ENCODE measurements around the gene TEX13D.

TEX13D gene

DNA sequence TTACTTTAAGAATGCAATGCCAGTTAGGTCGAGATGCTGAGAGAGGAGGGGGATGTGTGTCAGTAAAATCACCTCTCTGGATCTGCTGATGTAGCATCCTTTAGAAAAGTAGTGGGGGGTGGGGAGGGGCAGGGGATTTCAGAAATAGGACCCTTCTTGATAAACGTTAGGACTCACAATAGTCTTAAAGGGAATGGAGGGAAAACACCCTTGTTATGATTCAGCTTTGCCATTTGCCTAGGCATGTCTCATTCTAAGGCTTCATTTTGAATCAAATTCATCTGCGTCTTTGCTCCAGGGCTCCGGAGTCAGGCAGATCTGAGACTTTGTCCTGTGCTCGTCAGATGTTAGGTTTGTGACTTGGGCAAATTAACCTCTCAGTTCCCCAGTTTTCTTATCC, 14.8 kb downstream of the TEX13D start:
- in situ Hi-C loops (cut with HindIII; ENCODE audit: low sequenced_read_pairs), result no loop called here

- in situ Hi-C loops (cut with HindIII; ENCODE audit: low sequenced_read_pairs), result no loop called here
These were observed 15.7 kb downstream of the TEX13D start for GRCh38 chrX:124348182-124348581.

DNA sequence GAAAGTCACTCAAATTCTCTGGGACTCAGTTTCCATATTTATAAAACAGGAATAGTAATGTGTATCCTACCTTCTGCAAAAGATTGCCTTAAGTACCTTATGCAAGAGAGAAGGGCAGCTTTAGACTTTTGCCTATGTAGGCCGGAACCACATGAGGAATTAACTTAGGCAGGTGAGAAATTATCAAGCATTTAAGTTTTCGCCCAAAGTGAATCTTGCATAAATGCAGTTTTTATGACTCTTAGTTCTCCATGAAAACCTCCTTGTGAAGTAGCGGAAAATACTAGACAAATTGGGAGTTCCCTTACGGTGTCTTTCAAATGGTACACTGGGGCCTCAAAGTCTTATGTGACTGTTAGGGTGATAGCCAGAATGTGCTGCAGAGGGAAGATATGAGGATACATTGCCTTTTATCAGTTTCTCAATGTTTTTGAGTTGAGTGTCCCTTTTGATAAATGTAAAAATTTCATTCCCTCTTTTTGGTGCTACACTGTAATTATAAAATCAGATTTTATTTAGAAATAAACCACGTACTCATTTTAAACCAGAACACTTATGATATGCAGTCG, 16.5 kb downstream of the TEX13D start:
- in situ Hi-C loops (cut with HindIII; ENCODE audit: low sequenced_read_pairs), result no loop called here

DNA sequence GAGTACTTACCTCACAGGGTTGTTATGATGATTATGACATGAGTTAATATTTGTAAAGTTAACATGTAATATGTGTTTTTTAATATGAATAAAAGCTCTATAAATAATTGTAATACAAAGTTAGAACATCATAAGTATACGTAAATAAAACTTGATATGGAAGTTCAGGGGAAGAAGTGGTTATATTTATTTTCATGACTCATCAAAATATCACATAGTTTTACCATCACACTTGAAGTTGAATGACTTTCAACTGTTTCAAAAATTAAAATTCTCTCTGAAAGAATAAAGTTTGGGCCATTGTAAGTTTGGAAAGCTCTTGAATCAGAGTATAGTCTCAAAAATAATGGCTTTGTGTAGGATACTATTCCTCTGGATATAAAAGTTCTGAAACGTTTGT, 22.2 kb downstream of the TEX13D start:
- in situ Hi-C loops (cut with HindIII; ENCODE audit: low sequenced_read_pairs), result no loop called here

DNA sequence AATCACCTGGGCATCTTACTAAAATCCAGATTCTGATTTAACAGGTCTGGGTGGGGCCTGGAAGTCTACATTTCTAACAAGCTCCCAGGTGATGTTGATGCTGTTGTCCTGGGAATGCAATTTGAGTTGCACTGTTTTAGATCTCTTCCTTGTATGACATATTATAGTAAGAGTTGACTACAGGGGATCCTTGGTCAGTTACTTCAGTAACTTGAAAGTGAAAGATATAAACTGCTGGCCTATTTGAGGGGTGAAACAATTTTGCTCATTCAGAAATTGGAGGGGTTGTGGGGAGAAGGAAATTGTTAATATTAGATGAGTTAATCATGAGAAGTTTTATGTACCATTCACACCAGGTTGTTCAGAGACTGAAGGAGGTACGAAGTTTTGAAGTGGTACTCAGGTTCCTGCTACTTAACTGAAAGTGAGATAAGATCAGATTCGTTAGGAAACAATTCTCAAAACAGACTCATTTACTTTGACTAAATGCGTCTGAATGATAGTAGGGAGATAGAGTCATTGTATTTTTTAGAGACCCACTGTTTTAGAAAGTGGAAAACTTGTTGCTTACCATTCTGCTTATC, 26.4 kb downstream of the TEX13D start:
- in situ Hi-C loops (cut with HindIII; ENCODE audit: low sequenced_read_pairs), result no loop called here

GRCh38 chrX:124362072-124362471, 29.6 kb downstream of the TEX13D start:
- in situ Hi-C loops (cut with HindIII; ENCODE audit: low sequenced_read_pairs), result no loop called here

DNA sequence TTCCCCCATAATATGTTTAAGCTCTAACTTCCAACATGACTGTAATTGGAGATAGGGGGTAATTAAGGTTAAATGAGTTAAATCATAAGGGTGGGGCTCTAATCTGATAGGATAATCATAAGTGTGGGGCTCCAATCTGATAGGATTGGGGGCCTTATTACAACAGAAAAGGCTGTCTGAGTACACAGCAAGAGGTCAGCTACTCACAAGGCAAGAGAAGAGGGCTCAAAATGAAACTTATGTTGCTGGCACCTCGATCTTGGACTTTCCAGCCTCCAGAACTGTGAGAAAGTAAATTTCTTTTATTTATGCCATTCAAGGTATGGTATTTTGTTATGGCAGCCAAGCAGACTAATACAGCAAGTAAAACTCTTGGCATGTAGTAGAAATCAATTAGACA, 30.3 kb downstream of the TEX13D start:
- in situ Hi-C loops (cut with HindIII; ENCODE audit: low sequenced_read_pairs), result no loop called here

GRCh38 chrX:124369722-124370121, 37.3 kb downstream of the TEX13D start:
- in situ Hi-C loops (cut with HindIII; ENCODE audit: low sequenced_read_pairs), result no loop called here

- in situ Hi-C loops (cut with HindIII; ENCODE audit: low sequenced_read_pairs), result no loop called here
These were observed 40.9 kb downstream of the TEX13D start for GRCh38 chrX:124373348-124373747.

GRCh38 chrX:124378643-124379042, 46.2 kb downstream of the TEX13D start:
- in situ Hi-C loops (cut with HindIII; ENCODE audit: low sequenced_read_pairs), result no loop called here

- in situ Hi-C loops (cut with HindIII; ENCODE audit: low sequenced_read_pairs), result no loop called here
These were observed 50.9 kb downstream of the TEX13D start for GRCh38 chrX:124383354-124383753.

- in situ Hi-C loops (cut with HindIII; ENCODE audit: low sequenced_read_pairs), result no loop called here
These were observed 53.9 kb downstream of the TEX13D start for GRCh38 chrX:124386401-124386800.

Measured in endothelial cell of hepatic sinusoid (primary cell).